Testis (tissue), 2 donors: ENCODE measurements around the gene SPAG8.

Experiments used
- CTCF ChIP-seq, 3 experiments: fragments of 450-650 bp in 2 of 3; fragments of 200-600 bp in 1 of 3; sonication (generic) in 1 of 3; IDR thresholded peaks; one replicate each; pipeline ENCODE4 v1.5.1; 2016 to 2019; ENCODE audit warnings: antibody characterized with exemption in 3 of 3, mild to moderate bottlenecking in 2 of 3, moderate library complexity in 1 of 3
- POLR2A ChIP-seq: fragments of 450-650 bp; IDR thresholded peaks from one replicate; pipeline ENCODE4 v1.6.1; 2017; ENCODE audit warnings: antibody characterized with exemption, mild to moderate bottlenecking, moderate library complexity

- no peak for TF ChIP-seq CTCF (IDR thresholded peaks at IDR 0.05)
- TF ChIP-seq POLR2A, result no peak
These were observed 17.7 kb upstream of the SPAG8 start for GRCh38 chr9:35829764-35830096.
